ENCODE results near the gene ANKFN1.

DNA sequence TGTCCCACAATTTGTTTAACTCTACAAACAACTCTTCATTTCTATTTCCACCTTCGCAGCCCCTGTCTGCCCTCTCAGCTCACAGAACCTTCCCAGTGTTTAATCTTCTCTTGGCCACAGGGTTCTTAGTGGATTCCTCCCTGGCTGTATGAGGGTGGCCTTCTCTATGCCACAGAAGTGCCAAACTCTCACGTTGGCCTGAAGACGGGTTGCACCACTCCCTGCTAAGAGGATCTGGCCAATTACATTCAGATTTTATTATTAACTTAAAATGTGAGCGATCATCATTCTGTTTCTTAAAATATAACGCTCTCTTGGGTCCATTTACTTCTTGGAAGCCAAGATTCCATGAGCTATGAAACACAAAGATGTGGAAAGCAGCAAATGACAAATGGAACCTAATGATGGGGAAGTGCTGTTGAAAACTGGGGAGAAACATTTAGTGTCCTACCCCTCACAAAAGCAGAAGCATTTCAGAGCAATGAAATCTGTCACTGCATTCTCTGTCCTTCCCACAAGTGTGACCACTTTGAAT, 348.9 kb downstream of the ANKFN1 start:
- TF ChIP-seq, protein P1, sequence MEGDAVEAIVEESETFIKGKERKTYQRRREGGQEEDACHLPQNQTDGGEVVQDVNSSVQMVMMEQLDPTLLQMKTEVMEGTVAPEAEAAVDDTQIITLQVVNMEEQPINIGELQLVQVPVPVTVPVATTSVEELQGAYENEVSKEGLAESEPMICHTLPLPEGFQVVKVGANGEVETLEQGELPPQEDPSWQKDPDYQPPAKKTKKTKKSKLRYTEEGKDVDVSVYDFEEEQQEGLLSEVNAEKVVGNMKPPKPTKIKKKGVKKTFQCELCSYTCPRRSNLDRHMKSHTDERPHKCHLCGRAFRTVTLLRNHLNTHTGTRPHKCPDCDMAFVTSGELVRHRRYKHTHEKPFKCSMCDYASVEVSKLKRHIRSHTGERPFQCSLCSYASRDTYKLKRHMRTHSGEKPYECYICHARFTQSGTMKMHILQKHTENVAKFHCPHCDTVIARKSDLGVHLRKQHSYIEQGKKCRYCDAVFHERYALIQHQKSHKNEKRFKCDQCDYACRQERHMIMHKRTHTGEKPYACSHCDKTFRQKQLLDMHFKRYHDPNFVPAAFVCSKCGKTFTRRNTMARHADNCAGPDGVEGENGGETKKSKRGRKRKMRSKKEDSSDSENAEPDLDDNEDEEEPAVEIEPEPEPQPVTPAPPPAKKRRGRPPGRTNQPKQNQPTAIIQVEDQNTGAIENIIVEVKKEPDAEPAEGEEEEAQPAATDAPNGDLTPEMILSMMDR (IDR thresholded peaks at IDR 0.05): no peak
- TF ChIP-seq POLR2A (IDR thresholded peaks at IDR 0.05): no peak
